Liver (tissue), 9 donors: ENCODE data around the gene LRRC36. TPM values are rescaled to one million over a fixed set of nuclear protein-coding genes. Genes with fewer than 3 reads are reported as not detected.

Experiments used
- DNase-seq: peaks from one replicate; pipeline ENCODE4 v3.0.0-alpha.2; 2017; ENCODE audit warnings: low spot score
- H3K27ac ChIP-seq, 2 donors: one replicate each; pipeline ENCODE4 v1.7.0; 2013; ENCODE audit warnings: inconsistent platforms in 2 of 2, low read length in 2 of 2, control low read depth in 1 of 2, low read depth in 1 of 2, mild to moderate bottlenecking in 1 of 2
- H3K27me3 ChIP-seq, 4 donors: one replicate each; pipeline versions ENCODE4 v1.6.1 to v1.7.0; 2013; ENCODE audit warnings: low read length in 3 of 4, inconsistent platforms in 1 of 4, mild to moderate bottlenecking in 1 of 4, moderate library complexity in 1 of 4; ENCODE audit not compliant: control insufficient read depth in 4 of 4, insufficient read depth in 4 of 4
- H3K36me3 ChIP-seq, 4 donors: one replicate each; pipeline versions ENCODE4 v1.6.1 to v1.7.0; 2013; ENCODE audit warnings: low read length in 3 of 4, mild to moderate bottlenecking in 3 of 4, low read depth in 1 of 4, moderate library complexity in 1 of 4; ENCODE audit not compliant: control insufficient read depth in 4 of 4, insufficient read depth in 3 of 4
- H3K4me1 ChIP-seq, 4 donors: one replicate each; pipeline versions ENCODE4 v1.6.1 to v1.7.0; 2013; ENCODE audit warnings: low read length in 3 of 4, mild to moderate bottlenecking in 3 of 4, moderate library complexity in 1 of 4; ENCODE audit not compliant: control insufficient read depth in 4 of 4, insufficient read depth in 4 of 4
- H3K4me3 ChIP-seq, 3 donors: one replicate each; pipeline versions ENCODE4 v1.6.1 to v1.7.0; 2013; ENCODE audit warnings: low read length in 3 of 3, control low read depth in 1 of 3, low read depth in 1 of 3, mild to moderate bottlenecking in 1 of 3
- H3K9ac ChIP-seq, 2 donors: one replicate each; pipeline ENCODE4 v1.7.0; 2013; ENCODE audit warnings: low read length in 2 of 2, mild to moderate bottlenecking in 2 of 2, moderate library complexity in 2 of 2, control low read depth in 1 of 2, low read depth in 1 of 2
- H3K9me3 ChIP-seq, 4 donors: one replicate each; pipeline versions ENCODE4 v1.6.1 to v1.7.0; 2013; ENCODE audit warnings: low read length in 3 of 4; ENCODE audit not compliant: control insufficient read depth in 4 of 4
- ATF3 ChIP-seq: IDR thresholded peaks from 2 replicates; pipeline ENCODE4 v1.6.1; 2016; ENCODE audit warnings: antibody characterized with exemption
- CTCF ChIP-seq: fragments of 150-350 bp; IDR thresholded peaks from 2 replicates; pipeline ENCODE4 v1.5.1; 2017; ENCODE audit warnings: improper control_type of control experiment, low read depth, low read length; ENCODE audit not compliant: missing input control
- EGR1 ChIP-seq, 2 donors: IDR thresholded peaks; 2 replicates each; pipeline ENCODE4 v1.6.1; 2016 to 2018; ENCODE audit warnings: antibody characterized with exemption in 2 of 2, low read depth in 2 of 2
- FOXA1 ChIP-seq: IDR thresholded peaks from 2 replicates; pipeline ENCODE4 v1.6.1; 2016; ENCODE audit warnings: antibody characterized with exemption
- FOXA2 ChIP-seq: IDR thresholded peaks from 2 replicates; pipeline ENCODE4 v1.6.1; 2016; ENCODE audit warnings: antibody characterized with exemption
- GABPA ChIP-seq, 2 donors: IDR thresholded peaks in 1 of 2; conservative IDR thresholded peaks in 1 of 2; 2 replicates each; pipeline ENCODE4 v1.6.1; 2016; ENCODE audit warnings: antibody characterized with exemption in 2 of 2, mild to moderate bottlenecking in 1 of 2, moderate library complexity in 1 of 2
- HNF4A ChIP-seq, 2 donors: conservative IDR thresholded peaks; 2 replicates each; pipeline ENCODE4 v1.6.1; 2016; ENCODE audit warnings: antibody characterized with exemption in 2 of 2, mild to moderate bottlenecking in 2 of 2
- HNF4G ChIP-seq: IDR thresholded peaks from 2 replicates; pipeline ENCODE4 v1.6.1; 2016; ENCODE audit warnings: antibody characterized with exemption
- JUND ChIP-seq, 2 donors: IDR thresholded peaks; 2 replicates each; pipeline ENCODE4 v1.6.1; 2016; ENCODE audit warnings: antibody characterized with exemption in 2 of 2
- MAX ChIP-seq: IDR thresholded peaks from 2 replicates; pipeline ENCODE4 v1.6.1; 2016; ENCODE audit warnings: antibody characterized with exemption
- NR2F2 ChIP-seq: IDR thresholded peaks from 2 replicates; pipeline ENCODE4 v1.6.1; 2016; ENCODE audit warnings: antibody characterized with exemption
- RAD21 ChIP-seq, 2 donors: IDR thresholded peaks; 2 replicates each; pipeline ENCODE4 v1.6.1; 2016; ENCODE audit warnings: antibody characterized with exemption in 2 of 2, mild to moderate bottlenecking in 2 of 2
- REST ChIP-seq: IDR thresholded peaks from 2 replicates; pipeline ENCODE4 v1.6.1; 2016; ENCODE audit warnings: antibody characterized with exemption, mild to moderate bottlenecking
- RXRA ChIP-seq, 2 donors: IDR thresholded peaks; 2 replicates each; pipeline ENCODE4 v1.6.1; 2017 to 2018; ENCODE audit warnings: antibody characterized with exemption in 2 of 2, mild to moderate bottlenecking in 1 of 2
- SP1 ChIP-seq: IDR thresholded peaks from 2 replicates; pipeline ENCODE4 v1.6.1; 2018; ENCODE audit warnings: antibody characterized with exemption, mild to moderate bottlenecking
- TAF1 ChIP-seq: conservative IDR thresholded peaks from 2 replicates; pipeline ENCODE4 v1.6.1; 2016; ENCODE audit warnings: antibody characterized with exemption, mild to moderate bottlenecking
- YY1 ChIP-seq: IDR thresholded peaks from 2 replicates; pipeline ENCODE4 v1.6.1; 2016; ENCODE audit warnings: antibody characterized with exemption, mild to moderate bottlenecking
- ZBTB33 ChIP-seq: IDR thresholded peaks from 2 replicates; pipeline ENCODE4 v1.6.1; 2016; ENCODE audit warnings: antibody characterized with exemption
- WGBS: extraction: QIAGEN DNeasy Blood & Tissue Kit; methylation state at CpG from one replicate; pipeline ENCODE4 v1.1.7; 2013; 5-methylcytosine and 5-hydroxymethylcytosine counted together
- polyA plus RNA-seq, 2 donors: library from polyadenylated mRNA; stranded (reverse) in 1 of 2; unstranded in 1 of 2; fragments of 200-250 nt in 1 of 2; fragments of >200 nt in 1 of 2; fragmentation: Nextera tagmentation in 1 of 2; extraction: Ambion mirVana in 1 of 2; gene quantifications; one replicate each; pipeline versions ENCODE4 v1.2.1 to v1.2.3, GENCODE V29; 2013 to 2015
- total RNA-seq, 2 donors: library from RNA; depleted of rRNA; stranded (reverse); fragments of >200 nt; gene quantifications; one replicate each; pipeline ENCODE4 v1.2.3, GENCODE V29; 2014
- donor health status: healthy.
- donor health status: healthy.
- donor health status: healthy.
- donor health status: healthy.
- donor health status: healthy.

LRRC36 gene
- total and polyA plus RNA-seq, 4 donors = 0.08 TPM; not detected in 3

- TF ChIP-seq RXRA (IDR thresholded peaks at IDR 0.05) = no peak
- TF ChIP-seq SP1 = no peak
These were observed 35.2 kb upstream of the LRRC36 start (continued) for GRCh38 chr16:67291461-67291860.

- H3K9me3 ChIP-seq = no peaks in the 10 kb centered on the region
- TF ChIP-seq ATF3 = no peak
- TF ChIP-seq MAX = no peak
- no peak for TF ChIP-seq SP1
- no peak overlapping the region for H3K9ac ChIP-seq
- WGBS = 70% methylated on average over 4 of the region's 4 CpGs
- H3K4me3 ChIP-seq = no peak overlapping the region
- H3K27ac ChIP-seq = no peak overlapping the region
- no peaks in the 10 kb centered on the region for H3K27me3 ChIP-seq
- no peaks in the 10 kb centered on the region for H3K4me1 ChIP-seq
- no peaks in the 10 kb centered on the region for H3K36me3 ChIP-seq
- no peak for DNase-seq
These were observed 32.4 kb upstream of the LRRC36 start for GRCh38 chr16:67294171-67294757.

GRCh38 chr16:67294938-67295361 is 31.7 kb upstream of the LRRC36 start:
- WGBS = 72% methylated on average over 7 of the region's 7 CpGs
- H3K36me3 ChIP-seq = no peaks in the 10 kb centered on the region
- TF ChIP-seq TAF1 (no peak), HNF4G (no peak), HNF4A (conservative IDR thresholded peaks at IDR 0.05) (no peak), FOXA2 (no peak), EGR1 (IDR thresholded peaks at IDR 0.05; ENCODE audit: low read depth in 2 of 2) (no peak), FOXA1 (no peak), ZBTB33 (no peak), RAD21 (IDR thresholded peaks at IDR 0.05) (no peak), ATF3 (no peak), MAX (no peak), YY1 (no peak), RXRA (IDR thresholded peaks at IDR 0.05) (no peak), GABPA (IDR thresholded peaks at IDR 0.05 in 1 of 2, conservative IDR thresholded peaks at IDR 0.05 in 1 of 2) (no peak), NR2F2 (no peak), REST (no peak), CTCF (no peak), JUND (IDR thresholded peaks at IDR 0.05) (no peak), SP1 (no peak)

More at GRCh38 chr16:67294938-67295361, 31.7 kb upstream of the LRRC36 start:
- Histone ChIP-seq H3K4me1 (no peaks in the 10 kb centered on the region), H3K27ac (no peak overlapping the region), H3K4me3 (no peak overlapping the region), H3K9ac (no peak overlapping the region), H3K27me3 (no peaks in the 10 kb centered on the region), H3K9me3 (no peaks in the 10 kb centered on the region)
- no peak for DNase-seq
